Measurements from ENCODE around the gene MYLK3.

The MYLK3 gene

GRCh38 chr16:46727184-46727583 lies 21.0 kb downstream of the MYLK3 start:
- no peak for DNase-seq

GRCh38 chr16:46721885-46722284 lies 26.3 kb downstream of the MYLK3 start:
- DNase-seq, result no peak

DNA sequence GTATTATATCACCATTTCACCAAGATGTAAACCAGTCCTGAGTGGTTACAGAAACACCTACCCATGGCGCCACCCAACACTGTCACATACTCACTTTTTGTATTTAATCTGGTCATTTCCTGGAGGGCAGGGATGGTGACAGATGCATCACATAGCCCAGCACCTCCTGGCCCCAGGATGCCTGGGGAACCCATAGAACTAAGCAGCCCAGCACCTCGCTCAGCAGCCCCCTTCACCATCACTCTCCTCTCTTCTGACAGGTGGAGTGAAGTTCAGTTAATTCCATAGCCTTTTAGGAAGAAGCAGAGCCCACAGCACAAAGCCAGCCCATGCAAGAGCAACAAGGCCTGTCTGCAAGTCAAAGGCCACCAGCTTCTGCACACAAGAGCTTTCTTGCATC lies 27.5 kb downstream of the MYLK3 start:
- DNase-seq, result no peak

- no peak for DNase-seq
Observed at GRCh38 chr16:46719528-46719927, 28.6 kb downstream of the MYLK3 start.

- DNase-seq, result no peak
Observed at GRCh38 chr16:46718214-46718613, 29.9 kb downstream of the MYLK3 start.

DNA sequence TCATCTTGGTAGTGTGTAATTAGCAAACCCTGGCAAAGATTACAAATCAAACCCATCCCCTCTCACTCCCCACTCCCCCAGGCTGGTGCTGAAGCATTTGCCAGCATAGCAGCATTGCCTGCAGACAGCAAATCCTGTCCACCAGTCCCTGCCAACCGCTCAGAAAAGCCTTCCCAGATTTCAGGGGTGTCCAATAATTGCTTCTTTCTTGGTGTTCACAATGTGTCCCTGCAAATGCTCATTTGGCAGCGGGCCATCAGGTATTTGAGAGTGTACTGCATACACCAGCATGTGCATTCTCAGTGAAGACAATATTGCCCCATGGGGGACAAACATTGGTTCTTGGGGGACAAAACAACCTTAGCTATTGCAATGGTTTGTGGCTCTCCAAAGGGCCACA lies 30.5 kb downstream of the MYLK3 start:
- DNase-seq, result no peak

DNA sequence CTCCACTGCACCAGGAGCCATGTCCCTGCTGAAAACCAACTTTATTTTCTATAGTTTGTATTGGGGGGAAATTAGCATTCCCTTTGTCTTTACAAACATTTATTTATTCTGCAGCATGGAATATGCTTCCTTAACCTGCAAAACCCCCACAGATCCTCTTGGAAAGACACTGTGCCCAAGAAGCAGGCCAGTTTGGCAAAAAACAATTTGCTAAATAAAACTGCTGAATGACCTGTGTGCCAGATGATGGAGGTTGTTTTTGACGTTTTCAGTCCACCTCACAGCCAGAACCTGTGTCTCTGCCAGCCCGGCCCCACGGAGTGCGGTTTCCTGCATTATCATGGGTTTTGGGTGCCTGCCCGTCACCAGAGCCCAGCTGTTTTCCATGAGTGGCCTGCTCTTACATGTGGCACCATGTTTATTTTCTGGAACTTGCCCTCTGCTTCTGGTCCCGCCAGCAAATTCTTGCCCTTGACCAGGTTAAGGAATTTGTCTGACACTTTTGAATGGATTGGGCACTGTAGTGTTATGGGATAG lies 32.3 kb downstream of the MYLK3 start:
- no peak for DNase-seq

GRCh38 chr16:46714797-46715591 lies 33.1 kb downstream of the MYLK3 start:
- no peak for DNase-seq

DNA sequence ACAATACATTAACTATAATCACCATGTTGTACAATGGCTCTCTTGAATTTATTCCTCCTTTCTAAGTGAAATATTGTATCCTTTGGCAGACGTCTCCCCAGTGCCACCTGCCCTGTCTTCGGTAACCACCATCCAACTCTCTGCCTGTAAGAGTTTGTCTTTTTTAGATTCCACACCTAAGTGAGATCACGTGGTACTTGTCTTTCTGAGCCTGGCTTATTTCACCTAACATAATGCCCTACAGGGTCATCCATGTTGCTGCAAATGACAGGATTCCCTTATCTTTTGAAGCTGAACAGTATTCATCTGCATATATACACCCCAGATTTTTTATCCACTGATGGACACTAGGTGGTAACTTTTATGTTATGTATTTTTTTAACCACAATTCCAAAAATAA lies 34.5 kb downstream of the MYLK3 start:
- no peak for DNase-seq

- DNase-seq, result no peak
Observed at GRCh38 chr16:46712911-46713310, 35.2 kb downstream of the MYLK3 start.

GRCh38 chr16:46711106-46712058 lies 36.8 kb downstream of the MYLK3 start:
- DNase-seq, result no peak

GRCh38 chr16:46709469-46710005 lies 38.6 kb downstream of the MYLK3 start:
- DNase-seq, result no peak

DNA sequence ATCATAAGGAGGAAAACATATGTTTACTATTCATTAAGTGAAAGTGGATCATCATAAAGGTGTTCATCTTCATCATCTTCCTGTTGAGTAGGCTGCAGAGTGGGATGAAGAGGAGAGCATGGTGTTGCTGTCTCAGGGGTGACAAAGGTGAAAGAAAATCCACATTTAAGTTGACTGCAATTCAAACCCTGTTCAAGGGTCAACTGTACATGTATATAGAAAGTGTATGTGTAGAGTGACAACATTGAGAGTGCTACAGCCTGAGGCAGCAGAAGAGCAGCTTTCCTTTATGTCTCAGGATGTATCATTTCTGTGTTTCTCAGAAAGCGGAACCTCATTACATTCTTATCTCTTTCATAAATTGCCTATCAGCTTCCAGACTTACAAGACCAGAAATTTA lies 41.5 kb downstream of the MYLK3 start:
- no peak for DNase-seq

- DNase-seq, result no peak
Observed at GRCh38 chr16:46702030-46702429, 46.1 kb downstream of the MYLK3 start.

DNA sequence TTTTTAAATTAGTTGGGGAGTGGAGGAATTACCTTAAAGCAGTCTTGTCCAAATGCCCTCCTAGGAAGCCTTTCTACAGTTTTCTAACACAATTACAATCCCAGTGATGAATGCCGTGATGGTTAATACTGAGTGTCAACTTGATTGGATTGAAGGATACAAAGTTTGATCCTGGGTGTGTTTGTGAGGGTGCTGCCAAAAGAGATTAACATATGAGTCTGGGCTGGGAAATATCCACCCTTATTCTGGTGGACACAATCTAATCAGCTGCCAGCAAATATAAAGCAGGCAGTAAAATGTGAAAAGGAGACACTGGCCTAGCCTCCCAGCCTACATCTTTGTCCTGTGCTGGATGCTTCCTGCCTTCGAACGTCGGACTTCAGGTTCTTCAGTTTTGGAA lies 46.5 kb downstream of the MYLK3 start:
- DNase-seq, result no peak

- no peak for DNase-seq
Observed at GRCh38 chr16:46700048-46700447, 48.1 kb downstream of the MYLK3 start.

- DNase-seq, result no peak
Observed at GRCh38 chr16:46696957-46697356, 51.2 kb downstream of the MYLK3 start.

DNA sequence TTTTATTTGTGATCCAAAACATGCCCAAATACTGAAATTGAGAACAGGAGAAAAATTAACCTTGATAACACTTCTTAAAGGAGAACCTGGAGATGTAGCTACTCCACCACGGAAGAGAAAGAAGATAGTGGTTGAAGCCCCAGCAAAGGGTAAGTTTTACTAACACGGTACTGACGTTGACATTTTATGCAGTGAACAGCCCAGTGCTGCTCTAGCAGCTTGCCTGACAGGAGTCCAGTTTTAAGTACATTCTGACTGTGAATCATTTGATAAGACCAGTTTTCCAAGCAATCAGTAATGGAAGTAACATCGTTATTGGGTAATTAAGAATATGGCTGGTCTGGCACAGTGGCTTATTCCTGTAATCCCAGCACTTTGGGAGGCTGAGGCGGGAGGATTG lies 52.2 kb downstream of the MYLK3 start:
- no peak for DNase-seq

DNA sequence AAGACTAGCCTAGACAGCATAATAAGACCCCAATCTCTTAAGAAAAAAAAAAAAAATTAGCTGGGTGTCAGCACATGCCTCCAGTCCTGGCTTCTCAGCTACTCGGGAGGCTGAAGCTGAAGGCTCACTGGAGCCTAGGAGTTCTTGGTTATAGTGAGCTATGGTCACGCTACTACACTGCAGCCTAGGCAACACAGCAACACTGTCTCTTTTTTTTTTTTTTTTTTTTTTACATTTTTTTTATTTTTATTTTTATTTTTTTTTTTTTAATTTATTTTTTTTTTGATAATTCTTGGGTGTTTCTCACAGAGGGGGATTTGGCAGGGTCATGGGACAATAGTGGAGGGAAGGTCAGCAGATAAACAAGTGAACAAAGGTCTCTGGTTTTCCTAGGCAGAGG lies 54.5 kb downstream of the MYLK3 start:
- DNase-seq, result no peak

DNA sequence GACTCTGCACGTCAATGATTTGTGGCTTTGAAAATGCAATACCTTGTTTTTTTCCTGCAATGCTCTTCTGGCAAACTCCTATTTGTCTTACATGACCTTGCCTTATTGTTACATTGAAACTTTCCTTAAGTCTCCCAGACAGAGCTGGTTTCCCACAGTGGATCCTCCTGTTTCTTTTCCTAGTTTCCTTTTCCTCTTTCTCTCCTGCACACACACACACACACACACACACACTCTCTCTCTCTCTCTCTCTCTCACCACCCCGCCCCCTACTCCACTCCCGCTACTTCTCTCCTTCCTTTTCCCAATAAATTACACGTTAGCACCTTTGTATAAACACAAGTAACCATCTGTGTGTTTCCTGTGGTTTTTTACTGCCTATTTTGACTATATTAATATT lies 56.4 kb downstream of the MYLK3 start:
- no peak for DNase-seq

DNA sequence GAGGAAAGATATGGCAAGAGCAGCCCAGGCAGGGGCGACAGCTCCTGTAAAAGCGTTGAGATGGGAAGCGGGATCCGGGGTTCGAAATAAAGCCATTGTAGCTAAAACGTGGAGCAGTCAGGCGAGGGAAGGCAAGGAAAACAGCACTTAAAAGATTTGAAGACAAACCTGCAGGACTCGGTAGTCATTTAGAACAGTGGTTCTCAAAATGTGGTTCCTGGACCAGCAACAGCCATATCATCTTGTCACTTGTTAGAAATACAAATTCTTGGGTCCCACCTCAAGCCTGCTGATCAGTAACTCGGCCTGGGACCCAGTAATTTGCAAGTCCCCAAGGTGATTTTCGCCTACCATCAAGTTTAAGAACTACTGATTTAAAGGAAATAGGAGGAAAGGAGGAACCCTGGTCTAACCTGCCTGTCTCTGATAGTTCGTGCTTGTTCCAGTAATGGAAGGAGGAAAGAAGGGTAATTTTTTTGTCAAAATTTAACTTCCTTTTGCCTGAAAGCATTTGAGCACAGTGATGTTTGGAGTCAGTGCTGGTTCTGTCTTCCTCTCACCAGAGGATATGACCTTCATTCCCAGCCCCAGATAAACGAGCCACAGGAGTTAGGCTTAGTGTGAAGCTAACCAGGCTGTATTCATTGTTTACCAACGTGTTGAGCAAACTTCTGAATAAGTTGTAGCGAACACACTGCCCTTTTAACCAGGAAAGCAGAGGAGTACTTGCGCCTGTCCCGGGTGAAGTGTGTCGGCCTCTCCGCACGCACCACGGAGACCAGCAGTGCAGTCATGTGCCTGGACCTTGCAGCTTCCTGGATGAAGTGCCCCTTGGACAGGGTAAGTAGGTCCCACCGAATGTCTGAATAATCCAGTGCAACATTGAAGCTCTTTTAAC lies 57.6 kb downstream of the MYLK3 start:
- peak in 1 of 2 donors; percentile 7 for DNase-seq

All from CD4-positive, alpha-beta T cell treated with Interferon alpha-2 for 1 hour (primary cell).